Parathyroid adenoma (tissue), 2 donors: ENCODE measurements around the gene SUCLG2.
A peak's percentile ranks its signal among the peaks of the same experiment; 100 is the strongest.

Experiments
- H2AFZ ChIP-seq: fragments of 300-600 bp; sonication (generic); one replicate; pipeline ENCODE4 v1.7.0; 2017; ENCODE audit warnings: antibody characterized with exemption, mild to moderate bottlenecking
- H3K27ac ChIP-seq: fragments of 300-600 bp; sonication (generic); one replicate; pipeline ENCODE4 v1.7.0; 2017
- H3K27me3 ChIP-seq: fragments of 300-600 bp; sonication (generic); one replicate; pipeline ENCODE4 v1.7.0; 2017; ENCODE audit warnings: low read length; ENCODE audit not compliant: control insufficient read depth, insufficient read depth
- H3K36me3 ChIP-seq: fragments of 300-600 bp; sonication (generic); one replicate; pipeline ENCODE4 v1.7.0; 2017; ENCODE audit warnings: low read length; ENCODE audit not compliant: control insufficient read depth, insufficient read depth
- H3K4me1 ChIP-seq: fragments of 300-600 bp; sonication (generic); one replicate; pipeline ENCODE4 v1.7.0; 2017; ENCODE audit warnings: control low read depth
- H3K4me2 ChIP-seq: fragments of 300-600 bp; sonication (generic); one replicate; pipeline ENCODE4 v1.7.0; 2017; ENCODE audit warnings: low read length
- H3K4me3 ChIP-seq: fragments of 300-600 bp; sonication (generic); one replicate; pipeline ENCODE4 v1.7.0; 2017; ENCODE audit warnings: low read depth, low read length
- H3K79me2 ChIP-seq: fragments of 300-600 bp; sonication (generic); one replicate; pipeline ENCODE4 v1.7.0; 2017; ENCODE audit warnings: control low read depth
- H3K9ac ChIP-seq: fragments of 300-600 bp; sonication (generic); one replicate; pipeline ENCODE4 v1.7.0; 2017; ENCODE audit warnings: mild to moderate bottlenecking
- H3K9me3 ChIP-seq: fragments of 300-600 bp; sonication (generic); one replicate; pipeline ENCODE4 v1.7.0; 2017; ENCODE audit warnings: low read length; ENCODE audit not compliant: control insufficient read depth
- CTCF ChIP-seq: fragments of 300-600 bp; sonication (generic); IDR thresholded peaks from one replicate; pipeline ENCODE4 v1.7.0; 2017; ENCODE audit warnings: antibody characterized with exemption, mild to moderate bottlenecking
- donor health status: primary hyperparathyroidism.

The SUCLG2 gene

GRCh38 chr3:67529915-67530314, 124.5 kb downstream of the SUCLG2 start:
- Histone ChIP-seq H3K4me2 (no peak overlapping the region), H3K27me3 (no peaks in the 10 kb centered on the region), H3K27ac (no peak overlapping the region), H2AFZ (no peak overlapping the region), H3K9ac (no peak overlapping the region), H3K79me2 (no peaks in the 10 kb centered on the region), H3K36me3 (no peaks in the 10 kb centered on the region), H3K4me3 (no peak overlapping the region), H3K9me3 (no peaks in the 10 kb centered on the region), H3K4me1 (no peaks in the 10 kb centered on the region)
- no peak for TF ChIP-seq CTCF

- Histone ChIP-seq H3K27me3 (no peaks in the 10 kb centered on the region), H3K9ac (no peak overlapping the region), H2AFZ (no peak overlapping the region), H3K27ac (no peak overlapping the region), H3K4me2 (no peak overlapping the region), H3K4me1 (no peaks in the 10 kb centered on the region), H3K4me3 (no peak overlapping the region), H3K79me2 (no peaks in the 10 kb centered on the region), H3K9me3 (no peaks in the 10 kb centered on the region), H3K36me3 (no peaks in the 10 kb centered on the region)
- TF ChIP-seq CTCF, result peak; percentile 15
Observed at GRCh38 chr3:67529337-67529736, 125.1 kb downstream of the SUCLG2 start.

GRCh38 chr3:67526246-67526645, 128.2 kb downstream of the SUCLG2 start:
- Histone ChIP-seq H3K27ac (no peak overlapping the region), H3K27me3 (no peaks in the 10 kb centered on the region), H3K9ac (no peak overlapping the region), H2AFZ (no peak overlapping the region), H3K79me2 (no peaks in the 10 kb centered on the region), H3K9me3 (no peaks in the 10 kb centered on the region), H3K36me3 (no peaks in the 10 kb centered on the region), H3K4me2 (no peak overlapping the region), H3K4me1 (no peaks in the 10 kb centered on the region), H3K4me3 (no peak overlapping the region)
- TF ChIP-seq CTCF, result no peak

GRCh38 chr3:67524046-67524445, 130.4 kb downstream of the SUCLG2 start:
- no peak overlapping the region for H3K4me3 ChIP-seq
- no peak overlapping the region for H3K27ac ChIP-seq
- H3K9ac ChIP-seq, result no peak overlapping the region
- H3K79me2 ChIP-seq, result no peaks in the 10 kb centered on the region
- H3K4me1 ChIP-seq, result no peaks in the 10 kb centered on the region
- H3K4me2 ChIP-seq, result no peak overlapping the region
- H3K36me3 ChIP-seq, result no peaks in the 10 kb centered on the region
- H3K27me3 ChIP-seq, result no peaks in the 10 kb centered on the region
- TF ChIP-seq CTCF, result no peak
- H3K9me3 ChIP-seq, result no peaks in the 10 kb centered on the region
- H2AFZ ChIP-seq, result no peak overlapping the region

GRCh38 chr3:67522081-67522480, 132.3 kb downstream of the SUCLG2 start:
- H3K4me2 ChIP-seq, result no peak overlapping the region
- no peak overlapping the region for H3K4me3 ChIP-seq
- H3K9me3 ChIP-seq, result no peaks in the 10 kb centered on the region
- no peaks in the 10 kb centered on the region for H3K27me3 ChIP-seq
- no peak overlapping the region for H3K27ac ChIP-seq
- H2AFZ ChIP-seq, result no peak overlapping the region
- TF ChIP-seq CTCF, result no peak
- no peaks in the 10 kb centered on the region for H3K36me3 ChIP-seq
- H3K4me1 ChIP-seq, result no peaks in the 10 kb centered on the region
- no peaks in the 10 kb centered on the region for H3K79me2 ChIP-seq
- no peak overlapping the region for H3K9ac ChIP-seq
